ENCODE results near the gene NTMT2.

NTMT2 gene

GRCh38 chr1:170140371-170140770, 5.4 kb upstream of the NTMT2 start:
- no peak overlapping the region for H3K4me3 ChIP-seq (ENCODE audit: low read depth, low read length)
- DNase-seq (ENCODE audit: low read depth): no peak
- no peak for TF ChIP-seq CTCF (conservative IDR thresholded peaks at IDR 0.05; ENCODE audit: low read depth, low read length)

GRCh38 chr1:170145061-170145460, 698 bp upstream of the NTMT2 start:
- TF ChIP-seq CTCF (conservative IDR thresholded peaks at IDR 0.05; ENCODE audit: low read depth, low read length): no peak
- no peak overlapping the region for H3K4me3 ChIP-seq (ENCODE audit: low read depth, low read length)
- DNase-seq (ENCODE audit: low read depth): no peak

- no peak overlapping the region for H3K4me3 ChIP-seq (ENCODE audit: low read depth, low read length)
- DNase-seq (ENCODE audit: low read depth): peak; percentile 16
- TF ChIP-seq CTCF (conservative IDR thresholded peaks at IDR 0.05; ENCODE audit: low read depth, low read length): no peak
These were observed 1.0 kb downstream of the NTMT2 start for GRCh38 chr1:170146720-170147263.

GRCh38 chr1:170149241-170149640, 3.5 kb downstream of the NTMT2 start:
- TF ChIP-seq CTCF (conservative IDR thresholded peaks at IDR 0.05; ENCODE audit: low read depth, low read length): no peak
- DNase-seq (ENCODE audit: low read depth): no peak

GRCh38 chr1:170150016-170150415, 4.3 kb downstream of the NTMT2 start:
- TF ChIP-seq CTCF (conservative IDR thresholded peaks at IDR 0.05; ENCODE audit: low read depth, low read length): no peak
- DNase-seq (ENCODE audit: low read depth): no peak
- H3K4me3 ChIP-seq (ENCODE audit: low read depth, low read length): no peak overlapping the region

More at GRCh38 chr1:170149241-170149640, 3.5 kb downstream of the NTMT2 start:
- H3K4me3 ChIP-seq (ENCODE audit: low read depth, low read length): no peak overlapping the region

- no peak for DNase-seq (ENCODE audit: low read depth)
- no peak overlapping the region for H3K4me3 ChIP-seq (ENCODE audit: low read depth, low read length)
These were observed 5.2 kb downstream of the NTMT2 start for GRCh38 chr1:170150921-170151320.

More at GRCh38 chr1:170150921-170151320, 5.2 kb downstream of the NTMT2 start:
- TF ChIP-seq CTCF (conservative IDR thresholded peaks at IDR 0.05; ENCODE audit: low read depth, low read length): no peak

Data from choroid plexus epithelial cell (primary cell).